Spleen (tissue), 7 donors: Measurements from ENCODE around the gene TXN2.

ENCODE experiments used
- POLR2A ChIP-seq, 3 donors: fragments of 450-650 bp; IDR thresholded peaks; one replicate each; pipeline ENCODE4 v1.5.1; 2017; ENCODE audit warnings: antibody characterized with exemption in 3 of 3, mild to moderate bottlenecking in 1 of 3
- POLR2AphosphoS5 ChIP-seq, 3 donors: sonication (generic); formaldehyde crosslinking; IDR thresholded peaks; one replicate each; pipeline ENCODE4 v1.5.1; 2017; ENCODE audit warnings: antibody characterized with exemption in 3 of 3
- TF ChIP-seq, protein P1 (sequence below), 11 experiments: fragments of 200-600 bp in 7 of 11; fragments of 450-650 bp in 4 of 11; sonication (generic) in 4 of 11; IDR thresholded peaks in 8 of 11; conservative IDR thresholded peaks in 3 of 11; 1 replicate in 7 of 11; 2 replicates in 4 of 11; pipeline versions ENCODE4 v1.4.0 to v1.8.0; 2016 to 2021; ENCODE audit warnings: antibody characterized with exemption in 11 of 11, inconsistent platforms in 4 of 11, mild to moderate bottlenecking in 1 of 11
- donor health status: DM: no; HTN: no; CAD: no; lungs with moderate emphysema.
- donor health status: DM: no; HTN: no; CAD: no.
- donor health status: DM: no; HTN: no; CAD: no.

DNA sequence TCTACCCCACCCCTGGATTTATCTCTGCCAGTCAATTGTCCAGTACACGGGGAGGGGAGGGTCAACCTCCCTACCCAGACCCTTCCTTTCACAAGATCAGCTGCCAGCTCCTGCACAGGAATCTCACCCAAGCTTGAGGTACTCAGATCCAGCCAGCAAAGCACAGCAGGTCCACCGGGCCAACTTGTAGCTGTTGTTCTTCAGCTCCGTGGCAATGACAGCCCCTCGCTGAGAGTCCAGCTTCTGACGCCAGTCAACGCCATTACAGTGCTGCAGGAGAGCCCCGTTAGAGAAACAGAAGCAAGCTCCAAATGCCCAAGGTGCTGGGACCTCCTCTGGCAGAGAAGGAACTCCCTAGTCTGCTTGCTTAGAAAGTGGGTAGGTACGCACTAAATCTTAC, 30.9 kb upstream of the TXN2 start:
- TF ChIP-seq, protein P1, sequence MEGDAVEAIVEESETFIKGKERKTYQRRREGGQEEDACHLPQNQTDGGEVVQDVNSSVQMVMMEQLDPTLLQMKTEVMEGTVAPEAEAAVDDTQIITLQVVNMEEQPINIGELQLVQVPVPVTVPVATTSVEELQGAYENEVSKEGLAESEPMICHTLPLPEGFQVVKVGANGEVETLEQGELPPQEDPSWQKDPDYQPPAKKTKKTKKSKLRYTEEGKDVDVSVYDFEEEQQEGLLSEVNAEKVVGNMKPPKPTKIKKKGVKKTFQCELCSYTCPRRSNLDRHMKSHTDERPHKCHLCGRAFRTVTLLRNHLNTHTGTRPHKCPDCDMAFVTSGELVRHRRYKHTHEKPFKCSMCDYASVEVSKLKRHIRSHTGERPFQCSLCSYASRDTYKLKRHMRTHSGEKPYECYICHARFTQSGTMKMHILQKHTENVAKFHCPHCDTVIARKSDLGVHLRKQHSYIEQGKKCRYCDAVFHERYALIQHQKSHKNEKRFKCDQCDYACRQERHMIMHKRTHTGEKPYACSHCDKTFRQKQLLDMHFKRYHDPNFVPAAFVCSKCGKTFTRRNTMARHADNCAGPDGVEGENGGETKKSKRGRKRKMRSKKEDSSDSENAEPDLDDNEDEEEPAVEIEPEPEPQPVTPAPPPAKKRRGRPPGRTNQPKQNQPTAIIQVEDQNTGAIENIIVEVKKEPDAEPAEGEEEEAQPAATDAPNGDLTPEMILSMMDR (IDR thresholded peaks at IDR 0.05 in 8 of 11, conservative IDR thresholded peaks at IDR 0.05 in 3 of 11) = no peak
- no peak for TF ChIP-seq POLR2A (IDR thresholded peaks at IDR 0.05)
- TF ChIP-seq POLR2AphosphoS5 (IDR thresholded peaks at IDR 0.05) = no peak
